DND-41 (cell line): ENCODE measurements around the gene RNF135.
"Not testable (repeated sequence)": the region's sequence is repeated elsewhere in the genome, so short reads cannot be mapped to it uniquely, and the experiment has no call there.

Experiments used
- EZH2 ChIP-seq: IDR thresholded peaks from 3 replicates; pipeline ENCODE4 v1.6.1; 2012; ENCODE audit warnings: borderline replicate concordance, low read depth, mild to moderate bottlenecking, moderate library complexity, low read length, inconsistent platforms; ENCODE audit not compliant: severe bottlenecking
- TF ChIP-seq, protein P1 (sequence below): IDR thresholded peaks from 2 replicates; pipeline ENCODE4 v1.5.1; 2012; ENCODE audit warnings: borderline replicate concordance, low read length, moderate library complexity, mild to moderate bottlenecking; ENCODE audit not compliant: poor library complexity, severe bottlenecking; ENCODE audit errors: extremely low read depth

DNA sequence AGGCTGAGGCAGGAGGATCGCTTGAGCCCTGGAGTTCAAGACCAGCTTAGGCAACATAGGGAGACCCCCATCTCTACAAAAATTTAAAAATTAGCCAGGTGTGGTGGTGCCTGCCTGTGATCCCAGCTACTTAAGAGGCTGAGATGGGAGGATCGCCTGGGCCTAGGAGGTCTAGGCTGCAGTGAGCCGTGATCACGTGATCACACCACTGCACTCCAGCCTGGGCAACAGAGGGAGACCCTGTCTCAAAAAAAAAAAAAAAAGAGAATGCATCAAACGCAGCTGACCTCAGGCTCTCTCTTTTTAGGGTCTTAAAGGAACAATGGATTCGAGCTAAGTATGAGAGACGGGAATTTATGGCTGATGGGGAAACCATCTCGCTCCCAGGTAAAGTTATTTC lies 39.3 kb upstream of the RNF135 start:
- TF ChIP-seq, protein P1, sequence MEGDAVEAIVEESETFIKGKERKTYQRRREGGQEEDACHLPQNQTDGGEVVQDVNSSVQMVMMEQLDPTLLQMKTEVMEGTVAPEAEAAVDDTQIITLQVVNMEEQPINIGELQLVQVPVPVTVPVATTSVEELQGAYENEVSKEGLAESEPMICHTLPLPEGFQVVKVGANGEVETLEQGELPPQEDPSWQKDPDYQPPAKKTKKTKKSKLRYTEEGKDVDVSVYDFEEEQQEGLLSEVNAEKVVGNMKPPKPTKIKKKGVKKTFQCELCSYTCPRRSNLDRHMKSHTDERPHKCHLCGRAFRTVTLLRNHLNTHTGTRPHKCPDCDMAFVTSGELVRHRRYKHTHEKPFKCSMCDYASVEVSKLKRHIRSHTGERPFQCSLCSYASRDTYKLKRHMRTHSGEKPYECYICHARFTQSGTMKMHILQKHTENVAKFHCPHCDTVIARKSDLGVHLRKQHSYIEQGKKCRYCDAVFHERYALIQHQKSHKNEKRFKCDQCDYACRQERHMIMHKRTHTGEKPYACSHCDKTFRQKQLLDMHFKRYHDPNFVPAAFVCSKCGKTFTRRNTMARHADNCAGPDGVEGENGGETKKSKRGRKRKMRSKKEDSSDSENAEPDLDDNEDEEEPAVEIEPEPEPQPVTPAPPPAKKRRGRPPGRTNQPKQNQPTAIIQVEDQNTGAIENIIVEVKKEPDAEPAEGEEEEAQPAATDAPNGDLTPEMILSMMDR = not testable (repeated sequence)
- not testable (repeated sequence) for TF ChIP-seq EZH2
